OCI-LY1 (cell line): Measurements from ENCODE around the gene TSNAXIP1.

Experiments
- H2AFZ ChIP-seq: fragments of 200-600 bp; sonication (generic), shearing (Covaris generic); 2 replicates; pipeline ENCODE4 v1.6.0; 2014; ENCODE audit warnings: antibody characterized with exemption, mild to moderate bottlenecking, low read length
- H3F3A ChIP-seq: fragments of 200-600 bp; sonication (generic), shearing (Covaris generic); 2 replicates; pipeline ENCODE4 v1.6.0; 2014; ENCODE audit warnings: mild to moderate bottlenecking, antibody characterized with exemption, low read length, moderate library complexity; ENCODE audit not compliant: insufficient read depth
- H3K27ac ChIP-seq: fragments of 200-600 bp; sonication (generic); 2 replicates; pipeline ENCODE4 v1.5.1; 2014; ENCODE audit warnings: low read length, mixed run types, mild to moderate bottlenecking, low read depth; ENCODE audit not compliant: poor library complexity, severe bottlenecking
- H3K27me3 ChIP-seq: fragments of 200-600 bp; sonication (generic); 2 replicates; pipeline ENCODE4 v1.6.0; 2014; ENCODE audit warnings: antibody characterized with exemption, mild to moderate bottlenecking, low read length, moderate library complexity; ENCODE audit not compliant: insufficient read depth
- H3K36me3 ChIP-seq: fragments of 200-600 bp; sonication (generic); 2 replicates; pipeline ENCODE4 v1.6.1; 2014; ENCODE audit warnings: mild to moderate bottlenecking, antibody characterized with exemption, low read length, moderate library complexity, mixed read lengths; ENCODE audit not compliant: insufficient read depth
- H3K4me1 ChIP-seq: fragments of 200-600 bp; sonication (generic); 2 replicates; pipeline ENCODE4 v1.5.1; 2014; ENCODE audit warnings: mild to moderate bottlenecking, low read length, moderate library complexity; ENCODE audit not compliant: insufficient read depth, severe bottlenecking
- H3K4me2 ChIP-seq: fragments of 200-600 bp; sonication (generic), shearing (Covaris generic); 2 replicates; pipeline ENCODE4 v1.6.1; 2014; ENCODE audit warnings: low read length
- H3K4me3 ChIP-seq: fragments of 200-600 bp; sonication (generic); 2 replicates; pipeline ENCODE4 v1.5.1; 2014; ENCODE audit warnings: low read length, low read depth, mild to moderate bottlenecking, mixed read lengths; ENCODE audit not compliant: poor library complexity, severe bottlenecking
- H3K79me2 ChIP-seq: fragments of 200-600 bp; shearing (Covaris generic); 2 replicates; pipeline ENCODE4 v1.6.1; 2016; ENCODE audit warnings: mixed run types, low read length, mixed read lengths; ENCODE audit not compliant: insufficient read depth
- H3K9ac ChIP-seq: fragments of 200-600 bp; sonication (generic), shearing (Covaris generic); 2 replicates; pipeline ENCODE4 v1.6.1; 2014; ENCODE audit warnings: mild to moderate bottlenecking, low read length, mixed read lengths
- H3K9me2 ChIP-seq: fragments of 200-600 bp; sonication (generic), shearing (Covaris generic); 2 replicates; pipeline ENCODE4 v1.6.1; 2014; ENCODE audit warnings: low read depth, mild to moderate bottlenecking, low read length, mixed read lengths
- H3K9me3 ChIP-seq: fragments of 200-600 bp; shearing (Covaris generic); 2 replicates; pipeline ENCODE4 v1.6.1; 2014; ENCODE audit warnings: low read length, mixed read lengths
- H4K20me1 ChIP-seq: fragments of 200-600 bp; sonication (generic), shearing (Covaris generic); 2 replicates; pipeline ENCODE4 v1.6.0; 2016; ENCODE audit warnings: mild to moderate bottlenecking, low read length; ENCODE audit not compliant: insufficient read depth
- EZH2 ChIP-seq: fragments of 200-600 bp; sonication (generic), shearing (Covaris generic); IDR thresholded peaks from 2 replicates; pipeline ENCODE4 v1.8.0; 2017; ENCODE audit warnings: borderline replicate concordance, mixed run types, mild to moderate bottlenecking, antibody characterized with exemption, low read length, moderate library complexity, mixed read lengths
- TF ChIP-seq, protein P1 (sequence below): fragments of 200-600 bp; sonication (generic), shearing (Covaris generic); IDR thresholded peaks from 2 replicates; pipeline ENCODE4 v1.5.1; 2017; ENCODE audit warnings: mild to moderate bottlenecking, antibody characterized with exemption, low read length, moderate library complexity, mixed read lengths

Gene TSNAXIP1

DNA sequence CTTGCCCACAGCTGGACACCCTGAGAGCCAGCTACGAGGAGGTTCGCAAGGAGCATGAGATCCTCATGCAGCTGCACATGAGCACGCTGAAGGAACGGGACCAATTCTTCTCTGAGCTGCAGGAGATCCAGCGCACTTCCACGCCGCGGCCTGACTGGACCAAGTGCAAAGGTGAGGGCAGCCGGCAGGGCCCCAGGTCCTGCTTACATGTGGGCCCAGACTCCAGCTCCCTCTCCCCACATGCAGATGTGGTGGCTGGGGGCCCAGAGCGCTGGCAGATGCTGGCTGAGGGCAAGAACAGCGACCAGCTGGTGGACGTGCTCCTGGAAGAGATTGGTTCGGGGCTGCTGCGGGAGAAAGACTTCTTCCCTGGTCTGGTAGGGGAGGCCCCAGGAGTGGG lies 19.2 kb downstream of the TSNAXIP1 start:
- H3K4me3 ChIP-seq = no peak overlapping the region
- no peaks in the 10 kb centered on the region for H3F3A ChIP-seq
- no peak overlapping the region for H3K27ac ChIP-seq
- H3K9me3 ChIP-seq = no peaks in the 10 kb centered on the region
- H3K27me3 ChIP-seq = no peaks in the 10 kb centered on the region
- no peaks in the 10 kb centered on the region for H3K79me2 ChIP-seq
- H3K36me3 ChIP-seq = peaks cover 40% of the 10 kb centered on the region; the same call in 1 of the 2 replicates
- TF ChIP-seq EZH2 = no peak
- TF ChIP-seq, protein P1, sequence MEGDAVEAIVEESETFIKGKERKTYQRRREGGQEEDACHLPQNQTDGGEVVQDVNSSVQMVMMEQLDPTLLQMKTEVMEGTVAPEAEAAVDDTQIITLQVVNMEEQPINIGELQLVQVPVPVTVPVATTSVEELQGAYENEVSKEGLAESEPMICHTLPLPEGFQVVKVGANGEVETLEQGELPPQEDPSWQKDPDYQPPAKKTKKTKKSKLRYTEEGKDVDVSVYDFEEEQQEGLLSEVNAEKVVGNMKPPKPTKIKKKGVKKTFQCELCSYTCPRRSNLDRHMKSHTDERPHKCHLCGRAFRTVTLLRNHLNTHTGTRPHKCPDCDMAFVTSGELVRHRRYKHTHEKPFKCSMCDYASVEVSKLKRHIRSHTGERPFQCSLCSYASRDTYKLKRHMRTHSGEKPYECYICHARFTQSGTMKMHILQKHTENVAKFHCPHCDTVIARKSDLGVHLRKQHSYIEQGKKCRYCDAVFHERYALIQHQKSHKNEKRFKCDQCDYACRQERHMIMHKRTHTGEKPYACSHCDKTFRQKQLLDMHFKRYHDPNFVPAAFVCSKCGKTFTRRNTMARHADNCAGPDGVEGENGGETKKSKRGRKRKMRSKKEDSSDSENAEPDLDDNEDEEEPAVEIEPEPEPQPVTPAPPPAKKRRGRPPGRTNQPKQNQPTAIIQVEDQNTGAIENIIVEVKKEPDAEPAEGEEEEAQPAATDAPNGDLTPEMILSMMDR = no peak
- H4K20me1 ChIP-seq = no peaks in the 10 kb centered on the region
- H2AFZ ChIP-seq = no peak overlapping the region
- H3K9ac ChIP-seq = no peak overlapping the region
- H3K4me1 ChIP-seq = peaks cover 7% of the 10 kb centered on the region
- H3K9me2 ChIP-seq = no peaks in the 10 kb centered on the region
- H3K4me2 ChIP-seq = no peak overlapping the region

DNA sequence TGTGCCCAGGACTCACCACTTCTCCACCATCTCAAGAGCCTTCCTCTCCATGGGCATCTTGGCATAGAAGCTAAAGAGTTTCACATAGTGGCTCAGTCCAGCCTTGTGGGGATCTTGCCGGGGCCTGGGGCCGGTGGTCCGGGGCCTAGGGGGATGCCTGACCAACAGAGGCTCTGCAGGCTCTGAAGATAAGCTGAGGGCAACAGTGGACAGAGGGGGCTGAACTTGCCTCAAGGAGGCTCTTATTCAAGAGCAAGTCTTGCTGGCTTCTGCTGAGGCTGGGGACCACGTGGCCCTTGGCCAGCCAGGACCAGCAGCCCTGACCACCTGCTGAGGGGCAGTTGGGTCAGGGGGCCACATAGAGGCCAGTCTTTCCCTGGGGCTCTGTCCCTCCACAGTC lies 22.0 kb downstream of the TSNAXIP1 start:
- no peaks in the 10 kb centered on the region for H3K9me2 ChIP-seq
- no peaks in the 10 kb centered on the region for H3F3A ChIP-seq
- H3K27me3 ChIP-seq = no peaks in the 10 kb centered on the region
- no peak overlapping the region for H3K4me3 ChIP-seq
- no peak overlapping the region for H2AFZ ChIP-seq
- TF ChIP-seq, protein P1 = no peak
- no peak for TF ChIP-seq EZH2
- H3K9me3 ChIP-seq = no peaks in the 10 kb centered on the region
- peaks cover 19% of the 10 kb centered on the region for H3K4me1 ChIP-seq
- H3K27ac ChIP-seq = no peak overlapping the region
- H3K9ac ChIP-seq = no peak overlapping the region
- H3K36me3 ChIP-seq = peaks cover 53% of the 10 kb centered on the region; the same call in 1 of the 2 replicates
- no peaks in the 10 kb centered on the region for H4K20me1 ChIP-seq
- 0 out of 2 replicates have a peak, but pooled peaks cover 3% of the 10 kb centered on the region for H3K79me2 ChIP-seq
- H3K4me2 ChIP-seq = no peak overlapping the region

DNA sequence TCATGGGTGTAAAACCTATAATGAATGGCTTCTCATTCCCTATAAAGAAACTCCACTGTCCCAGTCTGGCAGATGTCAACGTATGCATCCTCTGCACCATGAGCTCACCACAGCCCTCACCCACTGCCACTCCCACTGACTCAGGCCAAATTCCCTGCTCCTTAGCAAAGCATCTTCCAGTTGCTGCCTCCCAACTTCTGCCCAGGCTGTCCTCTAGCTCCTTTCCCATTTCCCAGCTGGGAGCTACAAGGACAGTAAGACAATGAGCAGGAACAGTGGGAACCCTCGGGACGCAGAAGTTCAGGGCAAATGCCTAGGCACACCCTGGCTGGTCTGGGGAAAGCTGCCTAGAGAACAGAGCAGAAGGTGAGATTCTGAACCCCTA lies 26.3 kb downstream of the TSNAXIP1 start:
- H3K4me1 ChIP-seq = peaks cover 18% of the 10 kb centered on the region
- TF ChIP-seq EZH2 = no peak
- TF ChIP-seq, protein P1 = no peak
- no peaks in the 10 kb centered on the region for H3K27me3 ChIP-seq
- H2AFZ ChIP-seq = no peak overlapping the region
- peaks cover 40% of the 10 kb centered on the region; the same call in 1 of the 2 replicates for H3K36me3 ChIP-seq
- no peaks in the 10 kb centered on the region for H3K9me3 ChIP-seq
- no peaks in the 10 kb centered on the region for H3F3A ChIP-seq
- peak overlapping the region; percentile 78 for H3K4me3 ChIP-seq
- H3K27ac ChIP-seq = no peak overlapping the region
- peak overlapping the region; percentile 80 for H3K9ac ChIP-seq
- H3K4me2 ChIP-seq = peak overlapping the region; percentile 100
- no peaks in the 10 kb centered on the region for H4K20me1 ChIP-seq
- 0 out of 2 replicates have a peak, but pooled peaks cover 3% of the 10 kb centered on the region for H3K79me2 ChIP-seq
- no peaks in the 10 kb centered on the region for H3K9me2 ChIP-seq
